B cell (primary cell): ENCODE results near the gene SLC22A2. TPM values are rescaled to one million over a fixed set of nuclear protein-coding genes. Genes with fewer than 3 reads are reported as not detected.

Source experiments
- ATAC-seq: fragments of 200-7000 bp; cut with Tn5 transposase; one replicate; pipeline ENCODE4 v1.10.0; 2021; ENCODE audit warnings: low read depth, mild to moderate bottlenecking, moderate number of reproducible peaks, moderate library complexity
- CTCF ChIA-PET: fragments of 350-600 bp; sonication (Branson Sonifier 250); formaldehyde crosslinking; loops from one replicate; lab custom pipeline; 2021; ENCODE audit warnings: antibody characterized with exemption, inconsistent platforms; lab: Charles Lee
- POLR2A ChIA-PET: fragments of 350-600 bp; sonication (Branson Sonifier 250); formaldehyde crosslinking; loops from one replicate; lab custom pipeline; 2021; ENCODE audit warnings: antibody characterized with exemption; lab: Charles Lee
- DNase-seq: peaks from one replicate; pipeline ENCODE4 v3.0.0; 2013
- H2AFZ ChIP-seq: 2 replicates; pipeline ENCODE4 v1.6.1; 2012; ENCODE audit warnings: mild to moderate bottlenecking, low read depth, low read length; ENCODE audit not compliant: insufficient read depth, poor library complexity, severe bottlenecking
- H3K27ac ChIP-seq, 2 donors: 1 replicate in 1 of 2; 2 replicates in 1 of 2; pipeline ENCODE4 v1.5.1; 2012 to 2013; ENCODE audit warnings: low read length in 2 of 2, mild to moderate bottlenecking in 2 of 2, moderate library complexity in 1 of 2
- H3K27me3 ChIP-seq, 4 experiments: fragments of 200-600 bp in 1 of 4; sonication (generic) in 1 of 4; replicated peaks in 1 of 4; 1 replicate in 2 of 4; 2 replicates in 2 of 4; pipeline versions ENCODE4 v1.6.1 to v1.7.0; 2013 to 2016; ENCODE audit warnings: low read length in 3 of 4, mild to moderate bottlenecking in 2 of 4, mixed read lengths in 1 of 4, moderate library complexity in 1 of 4; ENCODE audit not compliant: insufficient read depth in 4 of 4, control insufficient read depth in 3 of 4; ENCODE audit errors: control extremely low read depth in 1 of 4
- H3K36me3 ChIP-seq, 2 experiments: replicated peaks in 1 of 2; 1 replicate in 1 of 2; 2 replicates in 1 of 2; pipeline versions ENCODE4 v1.6.1 to v1.7.1; 2013; ENCODE audit warnings: low read length in 1 of 2; ENCODE audit not compliant: insufficient read depth in 2 of 2, control insufficient read depth in 1 of 2; ENCODE audit errors: control extremely low read depth in 1 of 2, extremely low read depth in 1 of 2
- H3K4me1 ChIP-seq, 2 donors: fragments of 200-600 bp in 1 of 2; sonication (generic) in 1 of 2; 1 replicate in 1 of 2; 2 replicates in 1 of 2; pipeline versions ENCODE4 v1.5.1 to v1.6.1; 2013 to 2017; ENCODE audit warnings: low read length in 2 of 2; ENCODE audit not compliant: control insufficient read depth in 2 of 2, insufficient read depth in 2 of 2
- H3K4me2 ChIP-seq: replicated peaks from 2 replicates; pipeline ENCODE3; 2012; ENCODE audit warnings: mild to moderate bottlenecking, low read depth, low read length; ENCODE audit not compliant: poor library complexity, severe bottlenecking
- H3K4me3 ChIP-seq, 5 experiments: fragments of 200-600 bp in 1 of 5; sonication (generic) in 1 of 5; 1 replicate in 3 of 5; 2 replicates in 2 of 5; pipeline versions ENCODE4 v1.5.1 to v1.7.0; 2011 to 2016; ENCODE audit warnings: low read length in 4 of 5, mild to moderate bottlenecking in 4 of 5, low read depth in 2 of 5, control low read depth in 1 of 5, moderate library complexity in 1 of 5; ENCODE audit not compliant: insufficient read depth in 1 of 5; ENCODE audit errors: control extremely low read depth in 1 of 5, extremely low read depth in 1 of 5
- H3K79me2 ChIP-seq: fragments of 200-600 bp; sonication (generic); one replicate; pipeline ENCODE4 v1.6.0; 2016; ENCODE audit warnings: low read length; ENCODE audit not compliant: control insufficient read depth, insufficient read depth
- H3K9ac ChIP-seq: fragments of 200-600 bp; sonication (generic); 2 replicates; pipeline ENCODE4 v1.6.1; 2017; ENCODE audit warnings: mild to moderate bottlenecking, low read length, moderate library complexity
- H3K9me3 ChIP-seq, 3 donors: one replicate each; pipeline versions ENCODE4 v1.6.1 to v1.7.1; 2013; ENCODE audit warnings: low read length in 2 of 3; ENCODE audit not compliant: control insufficient read depth in 2 of 3, insufficient read depth in 1 of 3; ENCODE audit errors: control extremely low read depth in 1 of 3
- H4K20me1 ChIP-seq: 2 replicates; pipeline ENCODE4 v1.6.0; 2012; ENCODE audit warnings: mild to moderate bottlenecking, low read length; ENCODE audit not compliant: insufficient read depth, control insufficient read depth, poor library complexity, severe bottlenecking
- H3K27ac Mint-ChIP-seq: one replicate; pipeline ENCODE4 v1.8.0; 2021; ENCODE audit warnings: mixed read lengths
- H3K27me3 Mint-ChIP-seq: one replicate; pipeline ENCODE4 v1.8.0; 2021; ENCODE audit warnings: mixed read lengths
- H3K4me1 Mint-ChIP-seq: one replicate; pipeline ENCODE4 v1.8.0; 2021; ENCODE audit warnings: mixed read lengths
- H3K4me3 Mint-ChIP-seq: one replicate; pipeline ENCODE4 v1.8.0; 2021; ENCODE audit warnings: mixed read lengths
- H3K9me3 Mint-ChIP-seq: one replicate; pipeline ENCODE4 v1.8.0; 2022; ENCODE audit warnings: mixed read lengths; ENCODE audit not compliant: insufficient read depth
- EZH2 ChIP-seq: IDR thresholded peaks from 2 replicates; pipeline ENCODE4 v1.6.1; 2012; ENCODE audit warnings: borderline replicate concordance, low read depth, mild to moderate bottlenecking, moderate library complexity, low read length; ENCODE audit not compliant: insufficient read depth, poor library complexity, severe bottlenecking
- WGBS: methylation state at CpG from one replicate; pipeline ENCODE4 v1.1.5; 2013; ENCODE audit warnings: missing lambda C conversion rate; ENCODE audit not compliant: insufficient coverage; 5-methylcytosine and 5-hydroxymethylcytosine counted together
- intact Hi-C: fragments of 100-400 bp; cut with micrococcal nuclease; formaldehyde crosslinking; loops from one replicate; pipeline ENCODE4 v1.10.0; 2022
- polyA minus RNA-seq: library from RNA; depleted of rRNA, polyadenylated mRNA; stranded (reverse); fragments of >200 nt; gene quantifications from 2 replicates; pipeline ENCODE4 v1.2.3, GENCODE V29; 2012
- polyA plus RNA-seq: library from polyadenylated mRNA; depleted of rRNA; stranded (reverse); fragments of >200 nt; gene quantifications from 2 replicates; pipeline ENCODE4 v1.2.3, GENCODE V29; 2012
- total RNA-seq, 2 donors: library from RNA; stranded (reverse); fragments of 120-200 nt in 1 of 2; gene quantifications; 1 replicate in 1 of 2; 2 replicates in 1 of 2; pipeline versions ENCODE4 v1.2.3 to v1.2.4, GENCODE V29; 2013 to 2022
- TF ChIP-seq, protein P1 (sequence below): fragments of 200-600 bp; IDR thresholded peaks from one replicate; pipeline ENCODE4 v1.8.0; 2022; ENCODE audit warnings: antibody characterized with exemption, mild to moderate bottlenecking

The SLC22A2 gene
- total RNA-seq (not detected in 2 replicates), polyA plus RNA-seq (not detected in 2 replicates), polyA minus RNA-seq (not detected in 2 replicates)
- total RNA-seq (2013) = not detected

DNA sequence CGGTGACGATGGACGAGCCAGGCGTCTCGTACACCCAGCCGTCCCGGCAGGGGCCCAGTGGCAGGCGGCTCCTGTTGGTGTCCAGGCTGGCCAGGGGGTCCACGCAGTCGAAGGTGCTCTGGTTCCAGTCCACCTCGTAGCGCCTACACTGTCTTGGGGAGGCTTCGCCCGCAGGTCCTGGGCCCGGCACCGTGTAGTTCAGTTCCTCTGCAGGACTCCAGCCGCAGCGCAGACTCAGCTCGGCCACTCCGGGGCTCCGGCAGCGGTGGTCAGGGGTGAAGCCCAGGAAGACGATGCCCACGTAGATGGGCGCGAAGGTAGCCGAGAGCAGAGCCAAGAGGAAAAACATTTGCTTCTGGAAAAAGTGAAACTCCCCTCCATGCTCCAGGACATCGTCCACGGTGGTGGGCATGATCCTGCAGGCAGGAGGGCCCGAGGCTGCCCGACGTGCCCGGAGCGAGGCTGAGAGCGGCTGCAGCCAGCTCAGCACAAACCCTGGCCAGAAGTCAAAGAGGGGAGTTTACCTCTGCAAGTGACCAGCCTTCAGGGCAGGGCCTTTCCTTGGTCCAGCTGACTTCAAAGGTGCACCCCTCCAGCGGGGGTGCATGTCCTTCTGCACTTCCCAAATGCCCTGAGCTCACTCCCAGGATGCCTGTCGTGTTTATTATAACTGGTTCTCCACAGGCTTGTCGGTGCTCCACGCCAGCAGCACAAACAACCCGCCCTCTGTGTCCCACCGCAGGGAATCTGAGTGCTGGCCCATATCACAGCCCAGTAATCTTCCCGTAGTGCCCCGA, at the start of gene SLC22A2:
SLC22A2 (minus strand) TSS at position 476 of the 797 bp plus-strand sequence; CDS start at position 412, 64 bp downstream.
- ChIA-PET POLR2A (no interaction called here), CTCF (no interaction called here)
- H2AFZ ChIP-seq = no peak within 1 kb of the TSS
- DNase-seq (no peak), ATAC-seq (no peak)
- no peak within 1 kb of the TSS for H3K27ac ChIP-seq
- TF ChIP-seq, protein P1, sequence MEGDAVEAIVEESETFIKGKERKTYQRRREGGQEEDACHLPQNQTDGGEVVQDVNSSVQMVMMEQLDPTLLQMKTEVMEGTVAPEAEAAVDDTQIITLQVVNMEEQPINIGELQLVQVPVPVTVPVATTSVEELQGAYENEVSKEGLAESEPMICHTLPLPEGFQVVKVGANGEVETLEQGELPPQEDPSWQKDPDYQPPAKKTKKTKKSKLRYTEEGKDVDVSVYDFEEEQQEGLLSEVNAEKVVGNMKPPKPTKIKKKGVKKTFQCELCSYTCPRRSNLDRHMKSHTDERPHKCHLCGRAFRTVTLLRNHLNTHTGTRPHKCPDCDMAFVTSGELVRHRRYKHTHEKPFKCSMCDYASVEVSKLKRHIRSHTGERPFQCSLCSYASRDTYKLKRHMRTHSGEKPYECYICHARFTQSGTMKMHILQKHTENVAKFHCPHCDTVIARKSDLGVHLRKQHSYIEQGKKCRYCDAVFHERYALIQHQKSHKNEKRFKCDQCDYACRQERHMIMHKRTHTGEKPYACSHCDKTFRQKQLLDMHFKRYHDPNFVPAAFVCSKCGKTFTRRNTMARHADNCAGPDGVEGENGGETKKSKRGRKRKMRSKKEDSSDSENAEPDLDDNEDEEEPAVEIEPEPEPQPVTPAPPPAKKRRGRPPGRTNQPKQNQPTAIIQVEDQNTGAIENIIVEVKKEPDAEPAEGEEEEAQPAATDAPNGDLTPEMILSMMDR = no peak
- TF ChIP-seq EZH2 = no peak
- no peaks in the 10 kb centered on the region for H4K20me1 ChIP-seq
- no peaks in the 10 kb centered on the region for H3K36me3 ChIP-seq
- H3K27me3 ChIP-seq = no peaks in the 10 kb centered on the region
- H3K4me3 ChIP-seq = no peak within 1 kb of the TSS
- intact Hi-C loops = no loop called here
- no peaks in the 10 kb centered on the region for H3K9me3 ChIP-seq
- H3K4me1 ChIP-seq = no peaks in the 10 kb centered on the region
- no peak within 1 kb of the TSS for H3K9ac ChIP-seq
- no peaks in the 10 kb centered on the region for H3K79me2 ChIP-seq
- WGBS = 91% methylated on average over 43 of the region's 43 CpGs
- H3K4me1 Mint-ChIP-seq = no peaks in the 10 kb centered on the region
- H3K27me3 Mint-ChIP-seq = peaks cover 24% of the 10 kb centered on the region
- no peak within 1 kb of the TSS for H3K4me2 ChIP-seq
- H3K27ac Mint-ChIP-seq = no peak within 1 kb of the TSS
- no peaks in the 10 kb centered on the region for H3K9me3 Mint-ChIP-seq
- no peak within 1 kb of the TSS for H3K4me3 Mint-ChIP-seq
